ENCODE results near the gene RAB11FIP4.
"Not testable (repeated sequence)": the region's sequence is repeated elsewhere in the genome, so short reads cannot be mapped to it uniquely, and the experiment has no call there.

The RAB11FIP4 gene, protein sequence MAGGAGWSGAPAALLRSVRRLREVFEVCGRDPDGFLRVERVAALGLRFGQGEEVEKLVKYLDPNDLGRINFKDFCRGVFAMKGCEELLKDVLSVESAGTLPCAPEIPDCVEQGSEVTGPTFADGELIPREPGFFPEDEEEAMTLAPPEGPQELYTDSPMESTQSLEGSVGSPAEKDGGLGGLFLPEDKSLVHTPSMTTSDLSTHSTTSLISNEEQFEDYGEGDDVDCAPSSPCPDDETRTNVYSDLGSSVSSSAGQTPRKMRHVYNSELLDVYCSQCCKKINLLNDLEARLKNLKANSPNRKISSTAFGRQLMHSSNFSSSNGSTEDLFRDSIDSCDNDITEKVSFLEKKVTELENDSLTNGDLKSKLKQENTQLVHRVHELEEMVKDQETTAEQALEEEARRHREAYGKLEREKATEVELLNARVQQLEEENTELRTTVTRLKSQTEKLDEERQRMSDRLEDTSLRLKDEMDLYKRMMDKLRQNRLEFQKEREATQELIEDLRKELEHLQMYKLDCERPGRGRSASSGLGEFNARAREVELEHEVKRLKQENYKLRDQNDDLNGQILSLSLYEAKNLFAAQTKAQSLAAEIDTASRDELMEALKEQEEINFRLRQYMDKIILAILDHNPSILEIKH

DNA sequence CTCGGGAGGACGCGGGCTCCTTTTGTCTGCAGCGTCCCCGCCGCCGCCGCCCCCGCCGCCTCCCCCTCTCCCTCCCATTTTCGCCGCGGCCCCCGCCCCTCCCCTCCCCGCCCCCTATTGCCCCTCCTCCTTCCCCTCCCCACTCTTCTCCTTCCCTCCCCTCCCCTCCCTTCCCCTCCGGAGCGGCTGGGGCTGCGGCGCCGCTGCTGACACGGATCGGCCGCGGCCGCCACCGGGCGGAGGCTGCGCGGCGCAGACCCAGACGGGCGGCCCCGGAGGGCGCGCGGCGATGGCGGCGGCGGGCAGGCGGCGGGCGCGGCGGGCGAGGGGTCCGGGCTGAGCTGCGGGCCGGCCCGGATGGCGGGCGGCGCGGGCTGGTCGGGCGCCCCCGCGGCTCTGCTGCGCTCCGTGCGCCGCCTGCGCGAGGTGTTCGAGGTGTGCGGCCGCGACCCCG, at the start of gene RAB11FIP4:
Gene RAB11FIP4, plus strand, starts transcription at position 180 of the 454 bp plus-strand sequence. Its CDS starts 178 bp downstream, at position 358.
- DNase-seq (ENCODE audit: low read depth in 2 of 2) = no peak

DNA sequence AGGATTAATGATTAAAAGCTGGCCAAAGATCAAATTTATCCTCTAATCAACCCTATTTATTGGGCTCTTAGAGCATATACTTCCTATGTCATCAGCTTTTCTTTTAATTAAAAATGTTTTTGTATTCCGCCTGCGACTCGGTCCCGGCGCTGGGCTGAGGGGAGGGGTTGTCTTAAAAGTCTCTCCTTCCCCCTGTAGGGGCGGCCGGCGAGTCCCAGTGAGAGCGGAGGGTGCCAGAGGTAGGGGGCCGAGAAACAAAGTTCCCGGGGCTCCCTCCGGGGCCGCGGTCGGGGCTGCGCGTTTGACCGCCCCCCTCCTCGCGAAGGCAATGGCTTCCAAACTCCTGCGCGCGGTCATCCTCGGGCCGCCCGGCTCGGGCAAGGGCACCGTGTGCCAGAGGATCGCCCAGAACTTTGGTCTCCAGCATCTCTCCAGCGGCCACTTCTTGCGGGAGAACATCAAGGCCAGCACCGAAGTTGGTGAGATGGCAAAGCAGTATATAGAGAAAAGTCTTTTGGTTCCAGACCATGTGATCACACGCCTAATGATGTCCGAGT, 46.2 kb upstream of the RAB11FIP4 start:
- not testable (repeated sequence) for DNase-seq (ENCODE audit: low read depth in 2 of 2)

DNA sequence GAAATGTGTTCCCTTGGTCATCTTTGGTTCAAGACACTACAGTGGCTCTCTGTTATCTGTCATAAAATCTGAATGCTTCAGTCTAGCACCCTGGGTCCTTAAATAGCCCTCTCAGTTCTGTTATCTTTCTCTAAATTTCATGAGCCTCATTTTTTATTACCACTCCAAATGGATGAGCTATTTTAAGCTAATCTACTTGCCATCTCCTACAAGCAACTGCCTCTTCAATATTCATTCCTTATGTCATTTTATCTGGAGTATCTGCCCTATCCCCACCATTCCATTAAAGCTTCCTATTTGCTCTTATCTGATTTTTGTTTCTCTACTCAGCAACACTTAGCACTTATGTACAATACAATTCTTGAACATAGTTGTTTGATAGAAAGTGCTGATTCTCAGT, 42.0 kb upstream of the RAB11FIP4 start:
- no peak for DNase-seq (ENCODE audit: low read depth in 2 of 2)

DNA sequence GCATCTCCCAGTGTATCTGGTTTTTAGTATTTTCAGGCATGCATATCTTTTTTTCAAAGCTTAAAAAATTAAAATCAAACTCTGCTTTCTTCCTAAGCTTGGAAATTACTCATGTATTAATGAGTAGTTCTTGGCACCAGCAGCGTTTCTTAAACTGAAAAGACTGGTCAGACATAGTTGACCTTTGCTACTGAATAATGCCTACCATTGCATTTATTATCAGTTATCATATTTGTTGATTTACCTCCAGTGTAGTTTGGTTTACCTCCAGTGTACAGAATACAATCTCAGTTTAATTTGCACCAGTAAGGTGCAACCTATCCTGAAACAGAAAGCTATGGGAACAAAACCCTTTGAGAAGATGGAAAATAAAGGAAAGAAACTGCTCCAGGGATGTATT, 35.5 kb upstream of the RAB11FIP4 start:
- DNase-seq (ENCODE audit: low read depth in 2 of 2) = no peak

DNA sequence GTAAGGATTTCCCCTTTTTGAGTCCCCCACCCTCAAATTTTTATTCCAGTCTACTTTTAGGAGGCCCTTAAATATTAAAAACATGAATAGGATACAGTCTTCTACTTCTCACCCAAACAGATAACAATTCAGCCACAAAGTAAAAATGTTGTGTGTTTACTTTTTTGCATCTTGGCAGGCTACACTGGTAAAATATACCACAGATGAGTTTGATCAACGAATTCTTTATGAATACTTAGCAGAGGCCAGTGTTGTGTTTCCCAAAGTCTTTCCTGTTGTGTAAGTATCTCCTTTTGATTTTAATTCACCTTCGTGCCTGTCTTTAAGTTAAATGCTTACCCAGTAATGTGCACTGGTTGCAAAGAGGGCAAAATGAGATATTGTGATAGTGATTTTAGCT, 34.4 kb upstream of the RAB11FIP4 start:
- no peak for DNase-seq (ENCODE audit: low read depth in 2 of 2)

DNA sequence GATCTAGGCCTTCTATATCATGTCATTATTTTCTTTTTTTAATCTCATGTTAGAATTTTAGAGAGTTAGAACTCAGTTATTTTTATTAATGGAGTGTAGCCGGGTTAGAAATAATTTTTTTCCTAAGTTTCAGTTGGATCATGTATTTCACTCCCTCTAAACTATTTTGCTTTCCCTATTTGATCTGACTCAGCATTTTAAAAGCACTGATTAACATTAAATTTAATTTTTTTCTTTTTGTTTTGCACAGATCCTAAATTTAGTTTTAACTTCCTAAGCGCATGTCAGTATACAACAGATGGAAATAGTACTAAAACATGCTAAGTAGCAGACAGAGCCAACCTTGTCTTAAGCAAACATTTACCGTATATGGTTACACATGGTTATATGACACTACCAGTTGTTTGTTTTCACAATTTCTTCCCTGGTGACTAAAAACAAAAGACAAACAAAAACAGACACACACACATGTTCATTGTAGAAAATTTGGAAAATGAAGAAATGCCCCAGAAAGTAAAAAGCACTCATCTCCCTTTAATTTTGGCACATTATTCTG, 33.6 kb upstream of the RAB11FIP4 start:
- DNase-seq (ENCODE audit: low read depth in 2 of 2) = no peak

DNA sequence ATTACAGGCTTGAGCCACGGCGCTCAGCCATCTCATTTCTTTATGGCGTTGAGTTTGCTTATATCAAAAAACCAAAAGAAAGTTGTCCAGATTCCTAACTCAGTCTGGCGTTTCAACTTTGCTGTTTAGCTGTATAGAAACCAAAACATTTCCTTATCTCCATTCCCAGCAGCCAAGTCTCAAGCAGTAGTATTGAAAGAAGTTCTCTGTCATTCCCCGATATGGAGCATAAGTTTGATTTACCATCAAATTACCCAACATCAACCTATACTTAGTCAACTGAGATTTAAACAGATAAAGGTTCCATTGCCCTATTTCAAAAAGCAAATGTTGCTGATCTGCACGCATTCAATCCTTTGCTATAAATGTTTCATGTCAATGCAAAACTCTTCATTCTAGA, 27.5 kb upstream of the RAB11FIP4 start:
- DNase-seq (ENCODE audit: low read depth in 2 of 2) = no peak

DNA sequence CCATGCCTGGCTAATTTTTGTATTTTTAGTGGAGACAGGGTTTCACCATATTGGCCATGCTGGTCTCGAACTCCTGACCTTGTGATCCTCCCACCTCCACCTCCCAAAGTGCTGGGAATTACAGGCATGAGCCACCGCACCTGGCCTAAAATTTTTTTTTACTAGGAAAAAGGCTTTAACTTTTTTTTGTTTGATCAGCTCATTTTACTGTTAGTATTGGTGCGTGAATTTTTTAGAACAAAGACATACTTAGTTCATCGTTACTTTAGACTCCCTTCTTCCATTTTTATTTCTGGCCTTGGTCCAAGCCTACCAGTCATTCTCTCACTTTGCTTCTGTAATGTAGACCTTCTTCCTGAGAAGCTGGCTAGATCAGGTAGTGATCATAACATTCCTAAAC, 25.4 kb upstream of the RAB11FIP4 start:
- DNase-seq (ENCODE audit: low read depth in 2 of 2) = no peak

DNA sequence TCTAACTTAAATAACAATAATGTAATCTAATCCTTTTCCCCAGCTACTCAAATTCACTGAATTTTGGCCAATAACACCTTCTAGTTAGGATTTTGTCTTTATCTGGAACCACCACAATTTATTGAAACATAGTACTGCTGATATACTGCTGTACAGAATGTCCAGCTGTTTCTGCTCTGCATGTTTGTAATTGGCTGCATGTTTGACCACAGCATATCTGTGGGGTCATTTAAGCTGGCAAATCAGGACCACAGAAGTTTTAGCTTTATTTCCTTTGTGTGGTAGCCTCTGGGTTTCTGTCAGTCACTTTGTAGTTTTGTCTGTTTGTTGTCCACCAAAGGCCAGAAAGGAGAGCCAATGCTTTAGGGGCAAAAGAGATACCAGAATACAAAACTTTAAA, 22.2 kb upstream of the RAB11FIP4 start:
- no peak for DNase-seq (ENCODE audit: low read depth in 2 of 2)

DNA sequence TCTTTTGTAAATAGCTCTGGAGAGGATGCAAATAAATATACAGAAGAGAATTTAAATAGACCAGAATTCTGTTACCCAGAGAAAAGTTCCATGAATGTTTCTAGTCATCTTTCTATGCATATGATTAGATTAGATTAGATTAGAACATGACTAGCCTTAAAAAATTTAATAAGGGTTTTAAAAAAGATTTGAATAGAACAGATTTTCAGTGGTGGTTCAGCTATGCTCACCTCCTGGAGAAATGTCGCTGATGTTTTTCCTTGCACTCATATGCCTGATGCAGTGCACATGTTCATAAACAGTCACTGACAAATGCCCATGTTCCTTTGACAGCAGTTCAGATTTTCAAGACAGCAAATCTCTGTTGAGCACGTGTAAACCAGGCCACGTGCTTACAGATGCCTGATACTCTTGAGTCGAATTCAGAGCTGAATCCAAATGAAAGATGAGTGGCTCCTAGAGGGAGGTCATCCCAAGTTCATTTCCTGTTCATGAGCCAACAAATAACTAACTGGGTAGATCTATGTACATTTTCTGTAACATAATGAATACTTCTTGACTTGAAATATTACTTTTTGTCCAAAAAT, 19.9 kb upstream of the RAB11FIP4 start:
- DNase-seq (ENCODE audit: low read depth in 2 of 2) = no peak

DNA sequence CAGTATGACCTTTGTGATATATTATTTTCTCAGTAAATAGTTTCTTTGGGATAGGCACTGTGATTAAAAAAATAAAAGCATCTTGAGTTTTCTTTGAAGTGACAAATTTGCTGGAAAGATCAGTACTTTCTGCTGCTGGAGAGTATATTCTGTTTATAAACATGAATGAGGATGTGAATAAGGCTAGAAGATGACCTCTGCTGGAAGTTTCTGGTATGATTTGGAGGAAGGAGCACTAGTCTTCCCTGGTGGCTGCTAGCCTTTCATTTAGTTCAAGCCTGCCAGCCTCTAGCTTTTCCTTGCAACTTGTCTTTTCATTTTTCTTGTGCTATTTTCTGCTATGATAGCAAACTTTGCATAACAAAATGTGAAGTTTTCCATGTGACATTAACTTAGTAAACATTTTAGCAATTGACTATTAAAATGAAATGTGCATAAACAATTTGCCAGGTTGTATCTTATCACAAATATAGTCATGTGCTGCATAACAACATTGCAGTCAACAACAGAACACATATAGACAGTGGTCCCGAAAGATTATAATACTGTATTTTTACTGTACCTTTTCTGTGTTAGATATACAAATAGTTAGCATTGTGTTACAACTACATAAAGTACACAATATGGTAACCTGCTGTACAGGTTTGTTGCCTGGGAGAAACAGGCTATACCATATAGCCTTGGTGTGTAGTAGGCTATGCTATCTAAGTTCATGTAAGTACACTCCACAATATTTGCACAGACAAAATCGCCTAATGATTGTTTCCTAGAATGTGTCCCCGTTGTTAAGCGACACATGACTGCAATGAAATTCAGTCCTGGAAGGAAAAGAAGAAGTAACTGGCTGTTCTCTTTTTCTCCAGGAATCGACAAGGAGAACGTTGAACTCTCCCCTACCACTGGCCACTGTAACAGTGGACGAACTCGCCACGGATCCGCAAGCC, 18.1 kb upstream of the RAB11FIP4 start:
- no peak for DNase-seq (ENCODE audit: low read depth in 2 of 2)

DNA sequence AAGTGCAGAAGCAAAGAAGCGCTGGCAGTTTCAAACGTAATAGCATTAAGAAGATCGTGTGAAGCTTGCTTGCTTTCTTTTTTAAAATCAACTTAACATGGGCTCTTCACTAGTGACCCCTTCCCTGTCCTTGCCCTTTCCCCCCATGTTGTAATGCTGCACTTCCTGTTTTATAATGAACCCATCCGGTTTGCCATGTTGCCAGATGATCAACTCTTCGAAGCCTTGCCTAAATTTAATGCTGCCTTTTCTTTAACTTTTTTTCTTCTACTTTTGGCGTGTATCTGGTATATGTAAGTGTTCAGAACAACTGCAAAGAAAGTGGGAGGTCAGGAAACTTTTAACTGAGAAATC, 17.4 kb upstream of the RAB11FIP4 start:
- no peak for DNase-seq (ENCODE audit: low read depth in 2 of 2)

DNA sequence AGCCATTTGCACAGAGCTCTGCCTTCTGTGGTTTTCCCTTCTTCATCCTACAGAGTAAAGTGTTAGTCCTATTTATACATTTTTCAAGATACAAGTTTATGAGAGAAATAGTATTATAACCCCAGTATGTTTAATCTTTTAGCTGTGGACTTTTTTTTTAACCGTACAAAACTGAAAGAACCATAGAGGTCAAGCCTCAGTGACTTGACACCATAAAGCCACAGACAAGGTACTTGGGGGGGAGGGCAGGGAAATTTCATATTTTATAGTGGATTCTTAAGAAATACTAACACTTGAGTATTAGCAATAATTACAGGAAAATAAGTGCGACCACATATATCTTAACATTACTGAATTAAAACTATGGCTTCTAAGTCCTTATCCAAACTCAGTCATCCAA, 17.0 kb upstream of the RAB11FIP4 start:
- no peak for DNase-seq (ENCODE audit: low read depth in 2 of 2)

DNA sequence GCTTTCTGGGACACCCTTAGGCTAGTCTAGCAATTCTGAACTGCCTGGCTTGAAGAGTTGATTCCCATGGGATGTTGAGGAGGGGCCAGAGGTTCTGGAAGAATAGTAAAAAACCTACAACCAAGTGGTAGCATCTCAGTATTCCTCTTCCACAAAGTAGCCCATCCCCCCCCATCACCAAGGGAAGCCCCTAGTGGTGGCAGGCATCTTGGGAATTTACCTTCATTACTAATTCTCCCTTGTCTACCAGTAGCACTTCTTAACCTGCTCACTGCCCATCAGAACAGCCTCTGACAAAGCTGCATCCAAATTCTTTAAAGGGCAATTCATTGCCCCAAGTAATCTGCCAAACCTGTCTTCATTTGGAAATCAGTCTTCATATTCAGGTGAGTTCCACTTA, 12.8 kb upstream of the RAB11FIP4 start:
- DNase-seq (ENCODE audit: low read depth in 2 of 2) = no peak

DNA sequence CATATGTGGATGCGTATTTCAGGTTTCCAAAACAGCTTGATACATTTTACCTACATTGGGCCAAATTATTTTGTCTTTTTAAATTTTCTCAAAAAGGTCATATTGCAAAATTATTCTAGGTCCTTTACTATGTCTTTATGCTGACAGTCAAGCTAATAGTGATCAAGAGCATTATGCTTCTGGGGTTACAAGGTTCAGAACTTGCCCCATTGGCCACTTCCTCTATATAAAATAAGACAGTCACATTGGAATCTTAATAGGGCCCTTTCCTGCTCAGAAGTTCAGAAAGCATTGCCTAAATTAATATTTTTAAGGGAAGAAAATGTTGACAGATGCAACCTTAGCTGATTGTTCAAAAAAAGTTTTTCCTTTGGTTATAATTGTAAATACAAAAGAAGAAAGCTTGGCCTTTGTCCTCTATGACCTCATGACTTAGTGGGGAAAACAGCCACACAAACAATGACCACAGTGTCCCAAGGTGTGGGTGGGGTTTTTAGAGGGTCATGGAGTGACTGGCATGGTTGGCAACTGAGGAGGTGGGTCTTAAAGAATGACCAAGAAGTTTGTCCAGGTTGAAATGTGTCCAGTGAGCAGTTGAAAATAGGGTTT, 11.8 kb upstream of the RAB11FIP4 start:
- DNase-seq (ENCODE audit: low read depth in 2 of 2) = no peak

DNA sequence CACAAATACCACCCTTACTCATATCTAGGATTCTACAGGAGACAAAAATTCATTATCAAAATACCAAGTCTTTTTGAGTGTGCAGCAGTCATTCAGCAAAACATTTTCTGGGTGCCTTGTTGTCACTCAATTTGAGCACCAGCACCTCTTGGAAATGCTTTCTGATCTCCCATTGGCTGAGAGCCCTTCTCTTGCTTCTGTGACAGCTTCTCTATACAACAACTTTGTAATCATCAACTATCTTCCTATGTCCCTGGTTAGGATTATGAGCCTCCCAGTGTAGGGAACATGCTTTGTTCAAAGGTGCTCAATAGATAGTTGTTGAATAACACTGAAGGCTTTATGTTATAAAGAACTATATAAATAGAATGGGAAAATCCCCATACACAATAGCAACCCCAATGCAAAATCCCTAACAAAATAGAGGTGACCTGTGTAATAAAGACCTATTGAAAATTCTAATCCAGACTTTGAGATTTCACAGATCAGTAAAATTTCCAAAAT, 10.3 kb upstream of the RAB11FIP4 start:
- no peak for DNase-seq (ENCODE audit: low read depth in 2 of 2)

DNA sequence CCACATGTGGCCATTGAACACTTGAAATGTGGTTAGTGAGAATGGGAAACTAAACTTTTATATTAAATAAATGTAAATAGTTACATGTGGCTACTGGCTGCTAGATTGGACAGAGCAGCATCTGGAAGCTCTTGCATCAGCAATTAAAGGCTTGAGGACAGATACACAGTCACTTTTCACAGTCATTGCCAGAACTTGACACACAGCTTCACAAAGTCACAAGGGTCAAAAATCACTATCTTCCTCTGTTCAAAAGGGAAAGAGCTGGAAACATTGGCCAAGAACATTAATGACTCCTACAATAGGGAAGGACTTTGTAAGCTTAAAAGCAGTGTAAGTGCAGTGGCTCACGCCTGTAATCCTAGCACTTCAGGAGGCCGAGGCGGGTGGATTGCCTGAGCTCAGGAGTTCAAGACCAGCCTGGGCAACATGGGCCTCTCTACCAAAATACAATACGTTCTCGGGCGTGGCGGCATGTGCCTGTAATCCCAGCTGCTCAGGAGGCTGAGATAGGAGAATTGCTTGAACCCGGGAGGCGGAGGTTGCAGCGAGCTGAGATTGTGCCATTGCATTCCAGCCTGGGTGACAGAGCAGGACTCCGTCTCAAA, 8.7 kb upstream of the RAB11FIP4 start:
- not testable (repeated sequence) for DNase-seq (ENCODE audit: low read depth in 2 of 2)

DNA sequence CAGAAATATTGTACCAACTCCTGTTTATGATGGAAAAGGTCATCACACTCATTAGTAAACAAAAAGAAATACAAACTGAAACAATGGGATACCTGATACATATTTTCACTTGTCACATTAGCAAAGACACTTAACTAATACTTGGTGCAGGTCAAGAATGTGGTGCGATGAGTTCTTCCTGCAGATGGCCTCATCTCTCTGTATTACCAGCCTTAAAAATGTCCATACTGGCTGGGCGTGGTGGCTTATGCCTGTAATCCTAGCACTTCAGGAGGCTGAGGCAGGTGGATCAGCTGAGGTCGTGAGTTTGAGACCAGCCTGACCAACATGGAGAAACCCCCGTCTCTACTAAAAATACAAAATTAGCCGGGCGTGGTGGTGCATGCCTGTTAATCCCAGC, 8.0 kb upstream of the RAB11FIP4 start:
- DNase-seq (ENCODE audit: low read depth in 2 of 2) = not testable (repeated sequence)

DNA sequence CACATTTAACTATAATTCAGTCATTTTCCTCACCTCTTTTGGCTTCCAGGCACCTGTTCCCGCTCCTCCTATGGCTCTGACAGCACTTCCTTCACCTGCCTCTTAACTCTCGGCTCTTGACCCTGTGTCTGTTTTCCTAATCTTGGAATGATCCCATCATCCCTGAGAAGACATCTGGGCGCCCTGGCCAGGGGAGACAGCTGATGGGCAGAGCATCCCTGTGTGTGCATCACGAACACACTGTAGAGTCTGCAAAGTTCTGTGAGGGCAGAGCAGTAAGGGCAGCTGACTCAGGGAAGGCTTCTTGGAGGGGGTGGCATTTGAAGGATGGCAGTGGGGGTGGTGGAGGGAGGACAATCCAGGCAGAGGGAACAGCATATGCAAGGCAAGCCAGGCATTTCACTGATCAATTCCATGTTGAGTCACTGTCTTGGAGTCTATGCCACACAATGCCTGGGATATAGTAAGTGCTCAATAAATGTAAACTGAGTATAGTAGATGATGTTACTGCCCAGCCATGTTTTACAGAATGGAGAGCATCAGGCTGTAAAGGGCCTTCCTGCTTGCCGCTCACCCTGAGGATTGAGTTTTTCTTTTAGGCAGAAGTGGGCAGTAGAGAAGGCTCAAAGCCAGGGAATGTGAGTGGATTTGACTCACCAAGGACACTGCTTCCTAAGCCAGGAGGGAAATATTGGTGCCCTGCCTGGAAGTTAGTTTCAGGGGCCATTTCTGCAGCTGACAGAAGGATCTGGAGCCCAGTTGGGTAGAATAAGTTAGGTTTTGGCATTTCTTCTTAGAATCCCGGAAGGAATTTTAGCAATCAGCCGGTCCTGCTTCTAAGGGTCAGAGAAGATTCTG, 5.8 kb upstream of the RAB11FIP4 start:
- DNase-seq (ENCODE audit: low read depth in 2 of 2) = no peak
